ENCODE data around the gene GASK1A. TPM values are rescaled to one million over a fixed set of nuclear protein-coding genes. Genes with fewer than 3 reads are reported as not detected.

GASK1A gene
- total and polyA plus RNA-seq, 10 donors: 0.43 to 4.0 (median 1.8) TPM

- H3K4me3 ChIP-seq: no peak overlapping the region
- no peaks in the 10 kb centered on the region for H3K36me3 ChIP-seq
- no peak for TF ChIP-seq POLR2A (IDR thresholded peaks at IDR 0.05)
- TF ChIP-seq CTCF (IDR thresholded peaks at IDR 0.05 in 8 of 11, conservative IDR thresholded peaks at IDR 0.05 in 3 of 11): no peak
- TF ChIP-seq POLR2AphosphoS5 (IDR thresholded peaks at IDR 0.05): no peak
- H3K4me1 ChIP-seq: peaks cover 0 to 4% (median 0%) of the 10 kb centered on the region in 6 donors
- WGBS, 5 donors: 76 to 87% (median 81%) methylated on average over 5 of the region's 5 CpGs
- DNase-seq: no peak
- H3K9me3 ChIP-seq: no peaks in the 10 kb centered on the region
- intact Hi-C loops (cut with DNase I; ENCODE audit: low total_unique reads): no loop called here
- no peaks in the 10 kb centered on the region for H3K27me3 ChIP-seq (replicated peaks in 1 of 7)
- H3K27ac ChIP-seq: no peak overlapping the region
Observed at GRCh38 chr3:43035801-43036365, 56.8 kb downstream of the GASK1A start.

- Histone ChIP-seq H3K36me3 (no peaks in the 10 kb centered on the region), H3K27ac (no peak overlapping the region), H3K4me3 (no peak overlapping the region), H3K9me3 (no peaks in the 10 kb centered on the region), H3K4me1 (peaks cover 0 to 4% (median 0%) of the 10 kb centered on the region in 6 donors), H3K27me3 (replicated peaks in 1 of 7) (no peaks in the 10 kb centered on the region)
- DNase-seq: no peak
- TF ChIP-seq POLR2A (IDR thresholded peaks at IDR 0.05) (no peak), CTCF (IDR thresholded peaks at IDR 0.05 in 8 of 11, conservative IDR thresholded peaks at IDR 0.05 in 3 of 11) (no peak), POLR2AphosphoS5 (IDR thresholded peaks at IDR 0.05) (no peak)
- intact Hi-C loops (cut with DNase I; ENCODE audit: low total_unique reads): no loop called here
- WGBS, 5 donors: 84 to 89% (median 86%) methylated on average over 9 of the region's 9 CpGs
Observed at GRCh38 chr3:43036621-43037423, 57.7 kb downstream of the GASK1A start.

GRCh38 chr3:43038010-43038409 lies 58.9 kb downstream of the GASK1A start:
- DNase-seq: no peak
- Histone ChIP-seq H3K27me3 (replicated peaks in 1 of 7) (no peaks in the 10 kb centered on the region), H3K4me3 (no peak overlapping the region), H3K9me3 (peaks cover 0 to 1% (median 0%) of the 10 kb centered on the region in 8 donors), H3K4me1 (peaks cover 0 to 4% (median 0%) of the 10 kb centered on the region in 6 donors), H3K27ac (no peak overlapping the region), H3K36me3 (no peaks in the 10 kb centered on the region)
- WGBS, 5 donors: 64 to 80% (median 75%) methylated on average over 7 of the region's 7 CpGs
- intact Hi-C loops (cut with DNase I; ENCODE audit: low total_unique reads): no loop called here
- TF ChIP-seq CTCF (IDR thresholded peaks at IDR 0.05 in 8 of 11, conservative IDR thresholded peaks at IDR 0.05 in 3 of 11): no peak
- no peak for TF ChIP-seq POLR2AphosphoS5 (IDR thresholded peaks at IDR 0.05)
- no peak for TF ChIP-seq POLR2A (IDR thresholded peaks at IDR 0.05)

GRCh38 chr3:43041517-43041916 lies 62.4 kb downstream of the GASK1A start:
- TF ChIP-seq POLR2A (IDR thresholded peaks at IDR 0.05): no peak
- TF ChIP-seq POLR2AphosphoS5 (IDR thresholded peaks at IDR 0.05): no peak
- Histone ChIP-seq H3K4me1 (peaks cover 0 to 2% (median 0%) of the 10 kb centered on the region in 6 donors), H3K4me3 (no peak overlapping the region), H3K36me3 (no peaks in the 10 kb centered on the region), H3K27ac (no peak overlapping the region), H3K27me3 (replicated peaks in 1 of 7) (no peaks in the 10 kb centered on the region), H3K9me3 (peaks cover 0 to 34% (median 29%) of the 10 kb centered on the region in 8 donors)
- intact Hi-C loops (cut with DNase I; ENCODE audit: low total_unique reads): no loop called here
- WGBS, 5 donors: 80 to 97% (median 94%) methylated on average over 2 of the region's 2 CpGs
- no peak for DNase-seq
